K562 (cell line): Measurements from ENCODE around the gene TCF15. TPM values are rescaled to one million over a fixed set of nuclear protein-coding genes. Genes with fewer than 3 reads are reported as not detected.
A peak's percentile ranks its signal among the peaks of the same experiment; 100 is the strongest.

Experiments used
- ARID2 ChIP-seq: fragments of 450-650 bp; IDR thresholded peaks from 2 replicates; pipeline ENCODE4 v1.6.1; 2017; ENCODE audit warnings: antibody characterized with exemption, mild to moderate bottlenecking
- FOXJ2 ChIP-seq: fragments of 200-800 bp; sonication (Bioruptor generic); IDR thresholded peaks from 2 replicates; pipeline ENCODE4 v1.6.1; 2016; ENCODE audit warnings: missing genetic modification characterization, missing compliant biosample characterization
- GATAD2B ChIP-seq: fragments of 450-650 bp; IDR thresholded peaks from 2 replicates; pipeline ENCODE4 v1.6.1; 2017; ENCODE audit warnings: mild to moderate bottlenecking, borderline replicate concordance
- HNRNPH1 ChIP-seq: fragments of 200-400 bp; formaldehyde crosslinking; optimal IDR thresholded peaks from 2 replicates; pipeline ENCODE3; 2017; ENCODE audit warnings: low read depth, mild to moderate bottlenecking, low read length, moderate library complexity
- MAZ ChIP-seq, 2 experiments: fragments of 450-650 bp in 1 of 2; sonication (generic) in 1 of 2; formaldehyde crosslinking; IDR thresholded peaks in 1 of 2; conservative IDR thresholded peaks in 1 of 2; 2 replicates each; pipeline versions ENCODE4 v1.4.0 to v1.5.0; 2020; ENCODE audit warnings: mild to moderate bottlenecking in 1 of 2, missing genetic modification reagents in 1 of 2
- NONO ChIP-seq, 2 experiments: fragments of 200-400 bp in 1 of 2; fragments of 450-650 bp in 1 of 2; formaldehyde crosslinking in 1 of 2; IDR thresholded peaks; 2 replicates each; pipeline ENCODE4 v1.6.1; 2017; ENCODE audit warnings: low read depth in 2 of 2, mild to moderate bottlenecking in 2 of 2, moderate library complexity in 2 of 2, low read length in 1 of 2
- RAD21 ChIP-seq, 2 experiments: fragments of 250-450 bp in 1 of 2; fragments of 450-650 bp in 1 of 2; sonication (Bioruptor Pico) in 1 of 2; formaldehyde crosslinking in 1 of 2; IDR thresholded peaks in 1 of 2; conservative IDR thresholded peaks in 1 of 2; 2 replicates each; pipeline versions ENCODE4 v1.4.0 to v1.8.0; 2020 to 2022; ENCODE audit warnings: mild to moderate bottlenecking in 2 of 2, moderate library complexity in 1 of 2
- STAG1 ChIP-seq: sonication (generic); formaldehyde crosslinking; IDR thresholded peaks from 2 replicates; pipeline ENCODE4 v1.5.0; 2020; ENCODE audit warnings: missing genetic modification reagents, borderline replicate concordance
- TSC22D4 ChIP-seq: fragments of 450-650 bp; IDR thresholded peaks from 2 replicates; pipeline ENCODE4 v1.6.1; 2016; ENCODE audit warnings: missing genetic modification characterization, missing biosample characterization, control low read depth
- ZKSCAN1 ChIP-seq: fragments of 150-350 bp; IDR thresholded peaks from 2 replicates; pipeline ENCODE4 v1.6.1; 2016; ENCODE audit warnings: low read depth, low read length
- ZNF23 ChIP-seq: fragments of 250-450 bp; sonication (Bioruptor Pico); IDR thresholded peaks from 2 replicates; pipeline ENCODE4 v1.4.0; 2020; ENCODE audit warnings: mild to moderate bottlenecking
- ZNF384 ChIP-seq: IDR thresholded peaks from 2 replicates; pipeline ENCODE4 v1.6.1; 2012; ENCODE audit warnings: low read depth, low read length, improper control_type of control experiment
- ZNF764 ChIP-seq: fragments of 250-450 bp; sonication (Bioruptor Pico); IDR thresholded peaks from 2 replicates; pipeline ENCODE4 v1.4.0; 2020; ENCODE audit warnings: low read depth, mild to moderate bottlenecking, moderate library complexity
- polyA plus RNA-seq, 8 experiments: library from polyadenylated mRNA; depleted of rRNA in 4 of 8; stranded (reverse) in 5 of 8; unstranded in 3 of 8; fragments of >200 nt; fragmentation: Nextera tagmentation in 2 of 8; fragmentation: Illumina TruSeq in 1 of 8; extraction: Ambion mirVana in 2 of 8; extraction: Trizol in 1 of 8; gene quantifications; 2 replicates each; pipeline versions ENCODE4 v1.2.1 to v1.2.3, GENCODE V29; 2011 to 2014; ENCODE audit warnings: inconsistent platforms in 1 of 8, missing spikeins in 1 of 8
- total RNA-seq, 7 experiments: library from RNA; depleted of rRNA in 6 of 7; stranded (reverse); fragments of >200 nt in 6 of 7; fragmentation: Illumina TruSeq in 2 of 7; extraction: Trizol in 2 of 7; gene quantifications; 2 replicates each; pipeline versions ENCODE4 v1.2.1 to v1.2.3, GENCODE V29; 2011 to 2021; ENCODE audit warnings: low replicate concordance in 1 of 7
- TF ChIP-seq, protein P1 (sequence below): sonication (generic); formaldehyde crosslinking; IDR thresholded peaks from 2 replicates; pipeline ENCODE4 v1.8.1; 2023; ENCODE audit warnings: mild to moderate bottlenecking, missing genetic modification reagents
- TF ChIP-seq, protein P2 (sequence below): fragments of 450-650 bp; IDR thresholded peaks from 2 replicates; pipeline ENCODE4 v1.6.1; 2018; ENCODE audit warnings: mild to moderate bottlenecking, low read depth; ENCODE audit not compliant: partially characterized antibody
- TF ChIP-seq, protein P3 (sequence below): sonication (generic); formaldehyde crosslinking; IDR thresholded peaks from 2 replicates; pipeline ENCODE4 v1.8.0; 2022; ENCODE audit warnings: missing genetic modification reagents, mild to moderate bottlenecking, moderate library complexity, borderline replicate concordance
- TF ChIP-seq, protein P4 (sequence below): fragments of 250-450 bp; sonication (Bioruptor Pico); IDR thresholded peaks from 2 replicates; pipeline ENCODE4 v1.5.0; 2021; ENCODE audit warnings: mild to moderate bottlenecking, borderline replicate concordance

Gene TCF15
- total and polyA plus RNA-seq, 9 of the 15 experiments (the other 6 are each of a cell fraction or from before 2014, with no cell fraction given) = 0.04 to 5.0 (median 1.2) TPM

DNA sequence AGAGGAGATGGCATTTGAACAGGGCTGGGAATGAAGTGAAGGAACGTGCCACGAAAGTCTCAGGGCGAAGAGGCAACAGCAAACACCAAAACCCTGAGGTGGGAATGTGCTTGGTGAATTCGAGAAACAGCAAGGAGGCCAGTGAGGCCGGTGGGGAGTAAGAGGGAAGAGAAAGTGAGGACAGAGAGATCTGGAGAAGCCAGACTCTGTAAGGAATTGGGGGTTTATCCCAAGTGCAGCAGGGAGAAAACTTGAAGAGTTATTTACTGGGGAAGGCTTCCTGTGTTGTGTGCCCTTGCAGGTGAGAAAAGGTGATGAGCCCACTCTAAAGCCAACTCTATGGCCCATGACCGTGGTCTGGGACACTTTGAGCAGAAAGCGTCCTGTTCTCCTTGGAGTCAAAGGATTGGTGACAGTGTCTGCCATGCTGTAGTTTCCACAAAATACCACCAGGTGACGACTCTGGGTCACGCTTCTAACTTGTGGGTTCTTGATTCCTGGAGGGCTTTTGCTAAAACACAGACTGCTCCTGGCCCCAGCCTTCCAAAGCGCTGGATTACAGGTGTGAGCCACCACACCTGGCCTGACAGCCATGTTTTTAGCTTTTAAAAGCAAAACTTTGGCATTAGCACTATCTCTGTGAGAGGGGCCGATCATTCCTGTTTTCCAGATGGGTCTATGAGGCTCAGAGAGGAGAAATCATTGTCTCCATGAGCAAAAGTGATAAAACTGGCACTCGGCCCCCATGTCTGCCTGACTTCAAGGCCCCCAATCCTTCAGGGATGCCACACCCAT lies 48.5 kb downstream of the TCF15 start (continued):
- no peak for TF ChIP-seq ZNF384
- no peak for TF ChIP-seq ZNF764
- no peak for TF ChIP-seq ZNF23 (CRISPR knock-in tag)
- peak in 1 of 2 experiments; percentile 67; a peak in 1 of 4 replicates for TF ChIP-seq MAZ (CRISPR knock-in tag; conservative IDR thresholded peaks at IDR 0.05 in 1 of 2, IDR thresholded peaks at IDR 0.05 in 1 of 2)
- TF ChIP-seq, protein P1, sequence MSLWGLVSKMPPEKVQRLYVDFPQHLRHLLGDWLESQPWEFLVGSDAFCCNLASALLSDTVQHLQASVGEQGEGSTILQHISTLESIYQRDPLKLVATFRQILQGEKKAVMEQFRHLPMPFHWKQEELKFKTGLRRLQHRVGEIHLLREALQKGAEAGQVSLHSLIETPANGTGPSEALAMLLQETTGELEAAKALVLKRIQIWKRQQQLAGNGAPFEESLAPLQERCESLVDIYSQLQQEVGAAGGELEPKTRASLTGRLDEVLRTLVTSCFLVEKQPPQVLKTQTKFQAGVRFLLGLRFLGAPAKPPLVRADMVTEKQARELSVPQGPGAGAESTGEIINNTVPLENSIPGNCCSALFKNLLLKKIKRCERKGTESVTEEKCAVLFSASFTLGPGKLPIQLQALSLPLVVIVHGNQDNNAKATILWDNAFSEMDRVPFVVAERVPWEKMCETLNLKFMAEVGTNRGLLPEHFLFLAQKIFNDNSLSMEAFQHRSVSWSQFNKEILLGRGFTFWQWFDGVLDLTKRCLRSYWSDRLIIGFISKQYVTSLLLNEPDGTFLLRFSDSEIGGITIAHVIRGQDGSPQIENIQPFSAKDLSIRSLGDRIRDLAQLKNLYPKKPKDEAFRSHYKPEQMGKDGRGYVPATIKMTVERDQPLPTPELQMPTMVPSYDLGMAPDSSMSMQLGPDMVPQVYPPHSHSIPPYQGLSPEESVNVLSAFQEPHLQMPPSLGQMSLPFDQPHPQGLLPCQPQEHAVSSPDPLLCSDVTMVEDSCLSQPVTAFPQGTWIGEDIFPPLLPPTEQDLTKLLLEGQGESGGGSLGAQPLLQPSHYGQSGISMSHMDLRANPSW (CRISPR knock-in tag) = no peak
- TF ChIP-seq, protein P2, sequence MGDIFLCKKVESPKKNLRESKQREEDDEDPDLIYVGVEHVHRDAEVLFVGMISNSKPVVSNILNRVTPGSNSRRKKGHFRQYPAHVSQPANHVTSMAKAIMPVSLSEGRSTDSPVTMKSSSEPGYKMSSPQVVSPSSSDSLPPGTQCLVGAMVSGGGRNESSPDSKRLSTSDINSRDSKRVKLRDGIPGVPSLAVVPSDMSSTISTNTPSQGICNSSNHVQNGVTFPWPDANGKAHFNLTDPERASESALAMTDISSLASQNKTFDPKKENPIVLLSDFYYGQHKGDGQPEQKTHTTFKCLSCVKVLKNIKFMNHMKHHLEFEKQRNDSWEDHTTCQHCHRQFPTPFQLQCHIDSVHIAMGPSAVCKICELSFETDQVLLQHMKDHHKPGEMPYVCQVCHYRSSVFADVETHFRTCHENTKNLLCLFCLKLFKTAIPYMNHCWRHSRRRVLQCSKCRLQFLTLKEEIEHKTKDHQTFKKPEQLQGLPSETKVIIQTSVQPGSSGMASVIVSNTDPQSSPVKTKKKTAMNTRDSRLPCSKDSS = no peak
- TF ChIP-seq, protein P3, sequence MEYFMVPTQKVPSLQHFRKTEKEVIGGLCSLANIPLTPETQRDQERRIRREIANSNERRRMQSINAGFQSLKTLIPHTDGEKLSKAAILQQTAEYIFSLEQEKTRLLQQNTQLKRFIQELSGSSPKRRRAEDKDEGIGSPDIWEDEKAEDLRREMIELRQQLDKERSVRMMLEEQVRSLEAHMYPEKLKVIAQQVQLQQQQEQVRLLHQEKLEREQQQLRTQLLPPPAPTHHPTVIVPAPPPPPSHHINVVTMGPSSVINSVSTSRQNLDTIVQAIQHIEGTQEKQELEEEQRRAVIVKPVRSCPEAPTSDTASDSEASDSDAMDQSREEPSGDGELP (CRISPR knock-in tag) = peak; percentile 41; the same call in 1 of the 2 replicates
- no peak for TF ChIP-seq TSC22D4
- no peak for TF ChIP-seq FOXJ2
- peak; percentile 89 to 95 for TF ChIP-seq RAD21 (CRISPR knock-in tag; conservative IDR thresholded peaks at IDR 0.05 in 1 of 2, IDR thresholded peaks at IDR 0.05 in 1 of 2)
- no peak for TF ChIP-seq NONO (IDR thresholded peaks at IDR 0.05; ENCODE audit: low read depth in 2 of 2, low read length in 1 of 2)
- no peak for TF ChIP-seq HNRNPH1
- TF ChIP-seq, protein P4, sequence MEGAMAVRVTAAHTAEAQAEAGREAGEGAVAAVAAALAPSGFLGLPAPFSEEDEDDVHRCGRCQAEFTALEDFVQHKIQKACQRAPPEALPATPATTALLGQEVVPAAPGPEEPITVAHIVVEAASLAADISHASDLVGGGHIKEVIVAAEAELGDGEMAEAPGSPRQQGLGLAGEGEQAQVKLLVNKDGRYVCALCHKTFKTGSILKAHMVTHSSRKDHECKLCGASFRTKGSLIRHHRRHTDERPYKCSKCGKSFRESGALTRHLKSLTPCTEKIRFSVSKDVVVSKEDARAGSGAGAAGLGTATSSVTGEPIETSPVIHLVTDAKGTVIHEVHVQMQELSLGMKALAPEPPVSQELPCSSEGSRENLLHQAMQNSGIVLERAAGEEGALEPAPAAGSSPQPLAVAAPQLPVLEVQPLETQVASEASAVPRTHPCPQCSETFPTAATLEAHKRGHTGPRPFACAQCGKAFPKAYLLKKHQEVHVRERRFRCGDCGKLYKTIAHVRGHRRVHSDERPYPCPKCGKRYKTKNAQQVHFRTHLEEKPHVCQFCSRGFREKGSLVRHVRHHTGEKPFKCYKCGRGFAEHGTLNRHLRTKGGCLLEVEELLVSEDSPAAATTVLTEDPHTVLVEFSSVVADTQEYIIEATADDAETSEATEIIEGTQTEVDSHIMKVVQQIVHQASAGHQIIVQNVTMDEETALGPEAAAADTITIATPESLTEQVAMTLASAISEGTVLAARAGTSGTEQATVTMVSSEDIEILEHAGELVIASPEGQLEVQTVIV (CRISPR knock-in tag) = no peak
- peak; percentile 78; the same call in 1 of the 2 replicates for TF ChIP-seq STAG1 (CRISPR knock-in tag)
- TF ChIP-seq ARID2 = peak; percentile 58; the same call in 1 of the 2 replicates
- TF ChIP-seq GATAD2B = peak; percentile 33; the same call in 1 of the 2 replicates
- no peak for TF ChIP-seq ZKSCAN1
